Stimulated activated CD8-positive, alpha-beta memory T cell treated with anti-CD3 and anti-CD28 coated beads, Interleukin-4, amount 100 ng/mL, for 1 hour (primary cell): ENCODE data around the gene RPL35A.

Source experiments
- DNase-seq, 2 donors: peaks; one replicate each; pipeline ENCODE4 v3.0.0-alpha.2; 2020; ENCODE audit warnings: low read depth in 2 of 2, low spot score in 1 of 2

Gene RPL35A

DNA sequence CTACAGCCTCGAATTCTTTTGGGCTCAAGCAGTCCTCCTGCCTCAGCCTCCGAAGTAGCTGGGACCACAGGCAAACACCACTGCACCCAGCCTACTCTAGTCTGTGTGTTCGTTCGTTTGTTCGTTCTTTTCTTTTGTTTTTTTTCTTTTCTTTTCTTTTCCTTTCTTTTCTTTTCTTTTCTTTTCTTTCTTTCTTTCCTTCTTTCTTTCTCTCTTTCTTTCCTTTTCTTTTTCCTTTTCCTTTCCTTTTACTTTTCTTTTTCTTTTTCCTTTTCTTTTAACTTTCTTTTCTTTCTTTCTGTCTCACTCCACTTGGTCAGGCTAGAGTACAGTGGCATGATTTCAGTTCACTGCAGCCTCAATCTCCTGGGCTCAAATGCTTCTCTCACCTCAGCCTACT, 46.9 kb downstream of the RPL35A start:
- DNase-seq: no peak

DNA sequence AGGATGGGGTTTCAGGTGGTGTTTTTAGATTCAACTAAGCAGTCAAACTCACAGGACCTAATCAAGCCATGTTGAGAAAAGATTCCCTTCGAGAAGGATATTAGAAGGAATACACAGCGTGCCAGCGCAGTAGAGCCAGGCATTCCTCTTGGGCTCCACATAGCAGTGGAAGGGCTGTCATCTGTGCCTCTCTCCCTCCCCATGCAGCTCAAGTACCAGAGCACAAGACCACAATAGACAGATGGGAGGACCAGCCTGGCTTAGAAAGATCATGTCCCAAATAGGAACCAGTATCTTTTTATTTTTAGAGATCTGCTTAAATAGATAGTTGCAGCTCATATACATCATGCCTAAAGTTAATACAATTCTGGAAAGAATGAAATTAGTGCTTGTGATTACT, 47.9 kb downstream of the RPL35A start:
- DNase-seq: no peak
